ENCODE results near the gene OLFML3.
"Not testable (repeated sequence)": the region's sequence is repeated elsewhere in the genome, so short reads cannot be mapped to it uniquely, and the experiment has no call there.

Gene OLFML3

DNA sequence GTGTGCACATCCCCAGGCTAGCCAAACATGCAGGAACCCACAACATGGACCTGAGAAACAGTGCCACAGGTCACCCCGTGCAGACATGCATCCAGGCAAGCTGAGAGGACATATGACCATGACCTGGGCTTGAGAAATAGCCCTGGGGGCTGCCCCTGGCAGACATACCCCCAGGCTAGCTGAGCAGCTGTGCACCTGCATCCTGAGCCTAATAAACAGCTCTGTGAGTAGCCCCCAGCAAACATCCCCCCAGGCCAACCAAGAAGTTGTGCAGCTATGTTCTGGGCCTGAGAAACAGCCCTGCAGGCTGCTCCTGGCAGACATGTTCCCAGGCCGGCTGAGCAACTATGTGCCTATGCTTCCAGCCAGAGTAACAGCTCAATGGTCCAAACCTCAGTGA is 14.5 kb downstream of the OLFML3 start:
- no peak for DNase-seq

DNA sequence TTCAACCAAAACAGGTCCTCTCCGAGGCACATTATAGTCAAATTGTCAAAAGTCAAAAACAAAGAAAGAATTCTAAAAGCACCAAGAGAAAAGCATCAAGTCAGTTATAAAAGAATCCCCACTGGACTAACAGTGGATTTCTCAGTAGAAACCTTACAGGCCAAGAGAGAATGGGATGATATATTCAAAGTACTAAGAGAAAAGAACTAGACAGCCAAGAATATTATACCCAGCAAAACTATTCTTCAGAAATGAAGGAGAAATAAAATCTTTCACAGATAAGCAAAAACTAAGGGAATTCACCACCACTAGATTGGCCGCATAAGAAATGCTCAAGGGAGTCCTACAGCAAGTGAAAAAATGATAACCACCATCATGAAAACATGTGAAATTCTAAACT is 16.1 kb downstream of the OLFML3 start:
- no peak for DNase-seq

DNA sequence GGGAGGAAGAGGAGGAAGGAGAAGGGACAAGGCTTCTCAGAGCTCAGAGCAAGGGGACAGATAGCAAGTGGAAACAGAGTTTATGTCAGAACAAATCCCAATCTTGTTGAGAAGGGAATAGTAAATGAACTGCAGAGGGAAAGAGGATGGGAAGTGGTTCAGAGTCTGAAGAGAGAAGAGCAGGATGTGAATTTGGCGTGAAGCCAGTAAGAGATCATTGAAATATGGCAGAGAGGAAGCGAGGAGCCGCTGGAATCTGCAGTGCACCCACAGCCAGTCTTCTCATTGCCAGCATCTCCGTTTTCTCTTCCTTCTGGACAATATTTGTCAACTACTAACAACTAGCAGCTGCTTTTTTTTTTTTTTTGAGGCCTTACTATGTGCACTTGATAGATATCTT is 19.1 kb downstream of the OLFML3 start:
- DNase-seq: peak; percentile 60

DNA sequence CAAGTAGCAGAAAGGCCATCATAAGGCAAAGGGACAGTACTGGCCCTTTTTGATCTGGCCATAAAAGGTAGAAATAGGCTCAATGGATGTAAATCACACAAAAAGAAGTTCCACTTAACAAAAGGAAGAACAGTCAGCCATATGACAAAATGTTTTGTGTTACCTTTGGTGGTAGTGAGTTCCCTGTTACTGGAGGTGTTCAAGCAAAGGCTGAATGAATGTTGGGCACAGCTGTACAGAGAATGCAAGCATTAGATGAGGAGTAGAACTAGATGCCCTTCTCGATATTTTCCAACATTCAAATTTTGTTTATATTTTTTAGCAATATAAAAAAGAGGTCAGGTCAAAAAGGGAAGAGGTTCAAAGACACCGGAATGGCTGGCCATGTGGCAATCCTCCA is 20.0 kb downstream of the OLFML3 start:
- no peak for DNase-seq

DNA sequence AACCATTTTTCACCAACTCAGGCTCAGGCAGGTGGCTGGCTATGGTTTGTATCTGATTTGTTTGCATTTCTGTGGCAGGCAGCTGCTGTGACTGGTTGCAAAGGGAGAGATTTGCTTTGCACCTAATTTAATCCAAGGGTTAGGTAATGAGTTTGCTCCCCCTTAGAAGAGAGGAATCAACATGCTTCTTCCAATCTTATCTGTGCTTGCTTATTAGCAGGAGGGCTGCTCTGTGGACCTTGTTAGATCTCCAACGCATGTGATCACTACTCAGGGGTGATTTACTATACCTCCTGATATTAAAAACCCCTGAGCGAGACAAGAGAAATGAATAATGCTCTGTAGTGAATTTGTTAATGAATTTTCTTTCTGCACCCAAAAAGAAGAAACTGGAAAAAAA is 20.5 kb downstream of the OLFML3 start:
- peak; percentile 21 for DNase-seq

DNA sequence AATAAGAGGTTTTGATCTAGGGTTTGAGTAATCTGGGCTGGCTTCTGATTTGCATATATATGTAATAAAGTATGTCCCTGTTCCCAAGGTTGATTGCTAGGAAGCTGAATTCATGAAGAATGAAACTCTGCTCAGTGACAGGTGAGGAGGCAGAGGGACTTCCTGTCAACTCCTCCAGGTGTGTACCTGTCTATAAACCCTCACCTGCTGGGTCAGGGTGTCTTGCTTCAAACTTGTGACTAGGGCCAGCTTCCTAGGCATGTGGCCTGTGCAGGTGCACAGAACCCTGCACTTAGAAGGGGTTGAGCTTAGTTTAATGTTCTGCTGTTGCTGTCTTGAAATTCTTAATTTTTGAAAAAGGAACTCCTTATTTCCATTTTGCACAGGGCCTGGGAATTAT is 21.1 kb downstream of the OLFML3 start:
- DNase-seq: no peak

DNA sequence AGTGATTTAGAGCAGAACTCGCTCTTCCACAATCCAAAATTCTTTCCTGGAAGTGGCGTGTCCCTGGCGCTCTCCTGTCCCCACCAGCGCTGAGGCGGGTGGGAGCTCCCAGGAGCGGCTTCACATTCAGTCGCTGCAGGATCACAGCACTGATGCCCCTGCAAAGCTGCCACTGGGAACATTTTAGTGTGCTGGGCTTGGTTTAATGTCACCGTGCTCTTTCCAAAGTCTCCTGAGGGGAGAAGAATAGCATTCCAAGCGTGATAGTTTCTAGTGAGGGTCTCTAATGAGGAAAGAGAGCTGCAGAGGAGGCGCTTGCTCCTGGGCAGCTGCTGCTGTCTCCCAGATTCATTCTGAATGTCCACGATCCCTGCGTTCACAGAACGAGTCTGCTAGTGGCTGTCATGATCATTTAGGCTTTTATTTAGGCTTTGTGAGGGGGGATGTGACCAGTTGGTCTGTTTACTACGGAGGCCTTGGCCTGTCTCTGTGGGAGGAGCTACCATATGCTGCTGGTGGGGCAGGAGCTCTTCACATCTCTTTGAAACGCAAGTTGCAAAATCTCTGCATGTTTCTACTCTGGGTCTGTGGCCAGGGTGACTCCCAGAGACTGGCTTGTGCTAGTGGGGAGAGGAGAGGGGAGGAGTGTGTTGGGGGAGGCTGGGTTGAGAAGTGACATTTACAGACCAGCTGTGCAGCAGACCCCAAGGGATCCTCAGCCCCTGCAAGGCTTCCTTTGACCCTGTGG is 23.4 kb downstream of the OLFML3 start:
- DNase-seq: no peak

DNA sequence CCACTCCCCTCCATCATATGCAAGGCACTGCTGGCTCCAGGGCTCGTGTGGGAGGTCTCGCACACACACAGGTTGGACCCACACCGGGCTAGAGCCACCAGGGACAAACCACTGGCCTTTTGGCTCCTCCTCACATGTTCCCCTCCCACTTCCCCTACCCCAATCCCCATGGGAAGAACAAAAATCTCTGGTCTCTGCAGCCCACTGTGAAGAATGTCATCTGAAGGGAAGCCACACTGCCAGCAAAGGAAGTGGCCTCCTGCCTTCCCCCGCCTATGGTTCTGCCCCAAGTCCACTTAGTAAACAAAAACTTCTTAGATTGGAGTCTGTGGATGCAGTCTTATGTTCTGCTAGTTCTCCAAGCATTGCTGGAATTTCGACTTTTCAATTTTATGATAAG is 24.2 kb downstream of the OLFML3 start:
- no peak for DNase-seq

DNA sequence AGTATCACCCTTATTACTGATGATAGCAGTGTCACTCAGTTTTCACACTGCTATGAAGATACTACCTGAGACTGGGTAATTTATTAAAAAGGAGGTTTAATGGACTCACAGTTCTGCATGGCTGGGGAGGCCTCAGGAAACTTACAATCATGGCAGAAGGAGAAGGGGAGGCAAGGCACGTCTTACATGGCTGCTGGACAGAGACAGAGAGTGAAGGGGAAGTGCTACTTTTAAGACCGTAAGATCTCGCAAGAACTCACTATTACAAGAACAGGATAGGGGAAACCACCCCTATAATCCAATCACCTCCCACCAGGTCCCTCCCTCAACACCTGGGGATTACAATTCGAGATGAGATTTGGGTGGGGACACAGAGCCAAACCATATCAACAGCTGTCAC is 27.6 kb downstream of the OLFML3 start:
- DNase-seq: not testable (repeated sequence)

DNA sequence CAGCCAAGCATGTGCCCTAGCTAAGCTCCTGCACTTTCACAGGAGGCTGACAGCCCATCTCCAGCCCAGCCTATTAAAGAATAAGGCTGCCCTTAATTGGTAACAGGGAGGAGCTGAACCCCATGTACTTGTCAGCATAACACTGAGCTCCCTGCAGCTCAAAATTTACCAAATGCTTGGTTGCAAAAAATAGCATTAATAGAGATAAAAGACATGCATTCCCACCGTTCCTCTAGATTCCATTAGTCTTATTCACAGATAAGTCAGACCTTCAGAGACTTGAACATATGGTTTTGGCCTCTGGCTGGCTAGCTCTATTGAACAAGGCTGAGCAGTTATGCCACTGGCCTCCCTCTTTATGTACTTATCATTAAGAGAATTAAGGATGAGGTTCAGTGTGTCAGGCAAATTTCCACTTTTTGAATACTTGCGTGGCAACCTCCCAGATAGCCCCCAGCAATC is 29.2 kb downstream of the OLFML3 start:
- no peak for DNase-seq

DNA sequence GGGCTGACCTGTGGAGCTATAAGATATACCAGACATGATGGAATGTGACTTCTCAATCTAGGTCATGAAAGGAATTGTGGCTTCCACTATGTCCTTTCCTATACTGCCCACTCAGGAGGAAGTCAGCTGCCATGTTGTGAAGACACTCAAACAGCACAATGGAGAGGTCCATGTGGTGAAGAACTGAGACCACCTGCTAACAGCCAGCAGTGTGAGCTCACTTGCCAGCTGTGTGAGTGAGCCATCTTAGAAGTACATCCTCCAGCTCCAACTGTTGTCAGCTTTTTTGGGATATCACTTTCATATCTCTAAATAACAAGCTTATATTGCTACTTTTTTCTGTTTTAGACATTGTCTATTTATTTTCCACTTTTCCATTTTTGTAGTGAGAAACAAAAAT is 29.7 kb downstream of the OLFML3 start:
- DNase-seq: peak; percentile 23

DNA sequence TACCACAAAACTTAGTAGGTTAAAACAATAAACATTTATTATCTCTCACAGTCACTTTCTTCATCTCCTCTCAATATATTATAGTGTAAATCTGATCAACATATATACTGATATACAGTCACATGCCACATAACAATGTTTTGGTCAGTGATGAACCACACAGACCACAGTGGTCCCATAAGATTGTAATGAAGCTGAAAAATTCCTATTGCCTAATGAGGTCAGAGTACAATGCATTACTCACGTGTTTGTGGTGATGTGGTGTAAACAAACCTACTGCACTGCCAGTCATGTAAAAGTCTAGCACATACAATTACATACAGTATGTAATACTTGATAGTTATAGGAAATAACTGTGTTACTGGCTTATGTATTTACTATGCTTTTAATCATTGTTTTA is 30.1 kb downstream of the OLFML3 start:
- DNase-seq: no peak

DNA sequence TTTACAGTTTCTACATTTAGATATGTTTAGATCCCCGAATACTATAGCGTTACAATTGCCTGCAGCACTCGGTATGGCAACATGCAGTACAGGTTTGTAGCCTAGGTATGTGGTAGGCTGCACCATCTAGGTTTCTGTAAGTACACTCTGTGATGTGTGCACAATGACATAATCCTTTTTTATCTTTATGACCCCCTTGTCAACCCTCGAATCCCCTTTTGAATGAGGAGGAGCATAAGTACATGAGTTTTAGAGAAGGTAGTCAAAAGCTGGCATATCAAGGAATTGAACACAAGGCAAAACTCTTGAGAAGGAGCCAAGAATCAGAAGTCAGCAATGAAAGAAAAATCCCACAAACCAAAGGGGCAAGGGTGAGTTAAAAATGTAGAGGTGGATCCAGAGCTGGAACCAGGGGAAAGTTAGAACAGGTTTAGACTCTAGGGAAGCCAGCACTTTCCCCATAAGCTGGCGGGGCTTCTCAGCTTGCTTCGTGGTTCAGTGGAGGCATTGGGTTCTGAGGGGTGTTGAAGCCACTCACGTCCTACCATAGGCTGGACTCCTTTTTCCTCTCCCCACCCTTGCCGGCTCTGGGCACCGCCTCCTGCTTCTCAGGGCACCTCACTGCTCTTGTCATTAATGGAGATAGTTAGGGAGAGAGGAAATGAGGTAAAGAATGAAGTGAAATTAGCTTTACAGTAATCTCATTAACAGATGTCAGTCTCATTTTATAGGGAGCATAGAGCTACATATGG is 31.3 kb downstream of the OLFML3 start:
- DNase-seq: no peak

DNA sequence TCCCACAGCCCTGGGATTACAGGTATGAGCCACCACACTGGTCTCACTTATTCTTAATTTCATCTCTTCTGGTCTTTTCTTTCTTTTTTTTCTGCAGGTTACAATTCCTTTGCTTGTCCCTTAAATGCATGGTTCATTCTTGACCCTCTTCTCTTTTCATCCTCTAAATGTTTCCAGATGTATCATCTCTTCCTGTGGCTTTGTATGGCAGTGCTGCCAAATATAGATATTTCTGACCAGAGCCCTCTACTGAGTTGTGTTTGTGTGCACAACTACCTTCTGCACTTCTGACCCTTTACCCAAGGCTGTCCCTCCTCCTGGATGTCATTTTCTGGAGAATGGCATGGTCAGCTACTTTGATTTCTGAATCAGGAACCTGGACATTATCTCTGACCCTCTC is 32.5 kb downstream of the OLFML3 start:
- DNase-seq: no peak

DNA sequence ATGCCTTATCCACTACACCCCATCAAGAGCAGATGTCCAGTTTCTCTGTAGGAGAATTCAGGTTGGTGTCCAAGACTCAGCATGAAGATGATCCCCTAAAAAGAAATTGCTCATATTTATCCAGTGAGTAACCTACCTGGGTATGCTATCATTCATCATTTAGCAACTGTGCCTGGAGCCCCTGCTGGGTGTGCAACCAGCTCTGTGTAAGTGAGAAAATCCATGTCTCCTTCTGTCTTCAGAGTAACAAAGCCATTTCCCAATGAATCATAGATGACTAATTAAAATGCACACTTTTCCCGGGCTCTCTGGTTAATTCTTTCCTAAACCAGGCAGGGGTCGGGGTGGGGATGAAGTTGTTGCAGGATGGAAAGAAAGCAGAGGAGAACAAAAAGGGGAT is 35.8 kb downstream of the OLFML3 start:
- no peak for DNase-seq

DNA sequence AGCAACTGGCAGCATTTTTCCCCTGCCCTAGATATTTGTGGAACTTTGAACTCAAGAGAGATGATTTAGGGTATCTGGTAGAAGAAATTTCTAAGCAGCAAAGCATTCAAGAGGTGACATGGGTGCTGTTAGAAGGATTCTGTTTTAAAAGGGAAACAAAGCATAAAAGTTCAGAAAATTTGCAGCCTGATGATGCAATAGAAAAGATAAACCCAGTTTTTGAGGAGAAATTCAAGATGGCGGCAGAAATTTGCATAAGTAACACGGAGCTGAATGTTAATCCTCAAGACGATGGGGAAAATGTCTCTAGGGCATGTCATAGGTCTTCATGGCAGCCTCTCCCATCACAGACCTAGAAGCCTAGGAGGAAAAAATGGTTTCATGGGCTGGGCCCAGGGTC is 40.5 kb downstream of the OLFML3 start:
- not testable (repeated sequence) for DNase-seq

DNA sequence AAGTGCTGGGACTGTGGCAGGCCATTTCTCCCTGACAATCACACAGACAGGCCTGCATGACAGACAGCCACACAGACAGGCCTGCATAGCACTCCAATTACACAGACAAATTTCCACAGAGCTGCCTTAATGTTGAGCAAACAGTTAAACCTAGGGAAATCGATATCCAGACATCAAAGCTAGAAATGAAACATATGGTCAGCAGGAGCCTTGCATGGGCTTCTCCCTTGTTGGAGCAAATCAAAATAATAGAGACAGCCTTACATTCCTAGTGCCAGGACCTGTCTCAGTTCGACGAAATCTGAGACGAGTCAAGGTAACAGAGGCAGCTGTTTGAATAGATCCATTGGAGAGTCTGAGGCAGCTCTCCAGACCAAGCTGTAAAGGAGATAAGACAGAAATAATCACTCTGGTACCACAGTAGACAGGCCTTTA is 42.4 kb downstream of the OLFML3 start:
- peak; percentile 97 for DNase-seq

DNA sequence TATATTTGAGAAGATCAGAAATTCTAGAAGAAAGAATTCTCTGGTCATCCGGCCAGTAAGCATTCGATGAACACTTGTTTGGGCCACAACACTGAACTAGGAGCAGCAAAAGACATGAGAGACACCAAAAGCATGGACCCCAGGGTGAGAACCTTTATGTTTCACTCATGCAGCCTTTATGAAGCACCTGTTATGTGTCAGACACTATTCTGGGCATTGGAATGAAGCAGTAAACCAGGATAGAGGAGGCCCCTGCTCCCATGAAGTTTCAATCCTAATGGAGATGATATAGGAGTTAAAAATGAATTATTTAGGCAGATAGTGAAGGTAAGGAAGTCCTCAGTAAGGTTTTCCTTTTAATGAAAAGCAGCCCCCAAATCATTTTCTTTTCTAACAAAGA is 43.6 kb downstream of the OLFML3 start:
- DNase-seq: no peak

DNA sequence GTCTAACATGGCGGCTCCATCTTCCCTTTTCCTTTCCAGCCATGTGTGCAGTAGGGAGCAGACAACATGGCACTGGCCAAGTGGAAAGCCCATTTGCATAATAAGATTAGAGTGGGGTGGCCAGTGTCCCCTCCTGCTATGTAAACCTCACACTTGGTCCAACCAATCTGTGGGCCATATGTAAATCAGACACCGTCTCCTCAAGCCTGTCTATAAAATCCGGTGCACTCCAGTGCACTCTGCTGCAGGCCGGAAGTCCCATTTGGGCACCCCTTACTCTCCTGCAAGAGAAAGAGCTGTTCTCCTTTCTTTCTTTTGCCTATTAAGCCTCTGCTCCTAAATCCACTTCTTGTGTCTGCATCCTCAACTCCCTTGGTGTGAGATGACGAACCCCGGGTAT is 44.1 kb downstream of the OLFML3 start:
- peak; percentile 62 for DNase-seq

DNA sequence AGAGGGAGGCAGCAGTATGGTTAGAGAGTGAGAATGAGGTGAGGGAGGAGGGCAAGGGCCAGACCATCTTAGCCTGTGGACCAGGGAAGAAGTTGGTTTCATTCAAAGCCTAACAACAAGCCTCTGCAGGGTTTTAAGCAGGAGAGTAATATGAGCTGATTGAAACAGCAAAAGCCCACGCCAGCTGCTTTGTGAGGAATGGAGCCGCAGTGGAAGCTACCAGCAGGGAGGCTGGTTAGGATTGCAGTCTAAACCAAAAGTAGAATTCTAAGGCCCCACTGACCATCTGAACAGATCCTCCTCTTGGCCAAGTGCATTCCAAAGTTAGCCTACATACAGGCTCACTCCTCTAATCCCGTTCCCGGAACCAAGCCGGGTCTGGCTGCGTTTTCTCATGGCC is 44.8 kb downstream of the OLFML3 start:
- DNase-seq: peak; percentile 76

DNA sequence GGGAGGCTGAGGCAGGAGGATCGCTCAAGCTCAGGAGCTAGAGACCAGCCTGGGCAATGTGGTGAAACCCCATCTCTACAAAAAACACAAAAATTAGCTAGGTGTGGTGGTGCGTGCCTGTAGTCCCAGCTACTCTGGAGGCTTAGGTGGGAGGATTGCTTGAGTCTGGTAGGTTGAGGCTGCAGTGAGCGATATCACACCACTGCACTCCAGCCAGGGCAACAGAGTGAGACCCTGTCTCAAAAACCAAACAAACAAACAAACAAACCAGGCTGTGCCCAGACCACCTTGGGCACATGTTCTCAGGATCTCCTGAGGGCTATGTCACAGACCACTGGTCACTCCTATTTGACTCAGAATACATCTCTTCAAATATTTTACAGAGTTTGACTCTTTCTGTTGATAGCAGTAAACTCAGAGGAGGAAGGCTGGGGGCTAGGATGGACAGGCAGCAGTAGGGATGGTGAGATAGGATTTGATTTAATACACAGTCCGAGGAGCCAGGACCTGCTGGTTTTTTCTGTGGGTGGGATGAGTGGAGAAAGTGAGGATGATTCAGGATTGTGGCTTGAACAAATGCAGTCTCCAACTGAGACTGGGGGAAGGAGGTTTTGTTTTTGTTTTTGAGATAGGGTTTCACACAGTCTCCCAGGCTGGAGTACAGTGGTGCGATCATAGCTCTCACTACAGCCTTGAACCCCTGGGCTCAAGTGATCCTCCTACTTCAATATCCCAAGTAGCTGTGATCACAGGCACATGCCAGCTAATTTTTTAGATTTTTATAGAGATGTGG is 46.5 kb downstream of the OLFML3 start:
- DNase-seq: no peak

DNA sequence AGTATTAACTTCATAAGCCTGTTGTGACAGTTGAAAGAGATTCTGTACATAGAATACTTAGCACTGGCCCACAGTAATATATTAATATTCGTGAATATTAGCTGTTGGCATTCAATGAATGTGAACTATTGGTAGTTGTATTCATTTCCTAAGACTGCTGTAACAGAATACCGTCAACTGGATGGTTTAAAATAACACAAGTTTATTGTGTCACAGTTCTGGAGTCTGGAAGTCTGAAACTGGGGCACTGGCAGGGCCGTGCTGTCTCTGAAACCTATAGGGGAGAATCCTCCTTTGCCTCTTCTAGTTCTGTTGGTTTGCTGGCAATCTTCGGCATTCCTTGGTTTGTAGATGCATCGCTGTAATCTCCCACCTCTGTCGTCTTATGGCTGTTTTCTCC is 47.5 kb downstream of the OLFML3 start:
- no peak for DNase-seq
